SJSA1 (cell line): ENCODE measurements around the gene NKG7. TPM values are rescaled to one million over a fixed set of nuclear protein-coding genes. Genes with fewer than 3 reads are reported as not detected.

ENCODE experiments used
- DNase-seq, 2 experiments: peaks; one replicate each; pipeline ENCODE4 v3.0.0-alpha.2; 2015 to 2020; ENCODE audit warnings: low spot score in 2 of 2, low read depth in 1 of 2
- H3K27ac ChIP-seq: fragments of 250-450 bp; sonication (Bioruptor Pico); 2 replicates; pipeline ENCODE4 v1.5.1; 2020; ENCODE audit warnings: mild to moderate bottlenecking, moderate library complexity
- H3K27me3 ChIP-seq: fragments of 250-450 bp; sonication (Bioruptor Pico); replicated peaks from 2 replicates; pipeline ENCODE4 v1.5.1; 2020; ENCODE audit warnings: mild to moderate bottlenecking, moderate library complexity
- H3K36me3 ChIP-seq: fragments of 250-450 bp; sonication (Bioruptor Pico); 2 replicates; pipeline ENCODE4 v1.5.1; 2020; ENCODE audit warnings: mild to moderate bottlenecking
- H3K4me1 ChIP-seq: fragments of 250-450 bp; sonication (Bioruptor Pico); replicated peaks from 2 replicates; pipeline ENCODE4 v1.6.1; 2021; ENCODE audit warnings: mild to moderate bottlenecking
- H3K4me3 ChIP-seq: fragments of 250-450 bp; sonication (Bioruptor Pico); 2 replicates; pipeline ENCODE4 v1.5.1; 2020; ENCODE audit warnings: mild to moderate bottlenecking
- H3K9me3 ChIP-seq: fragments of 250-450 bp; sonication (Bioruptor Pico); replicated peaks from 2 replicates; pipeline ENCODE4 v1.5.1; 2020; ENCODE audit warnings: mild to moderate bottlenecking
- total RNA-seq: library from RNA; depleted of rRNA; stranded (reverse); fragments of >200 nt; shearing (Covaris generic); gene quantifications from 2 replicates; pipeline ENCODE4 v1.2.3, GENCODE V29; 2014

The NKG7 gene
- total RNA-seq, 1 experiment from 2014 or later: not detected

GRCh38 chr19:51342631-51343569 is 29.6 kb downstream of the NKG7 start:
- H3K27me3 ChIP-seq: peaks cover 8% of the 10 kb centered on the region; the same call in 1 of the 2 replicates
- no peak for DNase-seq

GRCh38 chr19:51341976-51342580 is 30.4 kb downstream of the NKG7 start, which contains the start of gene VSIG10L:
Gene VSIG10L, minus strand, starts transcription at chr19:51342139. Its CDS starts 15 bp downstream, at chr19:51342124.
- Histone ChIP-seq H3K27me3 (peaks cover 8% of the 10 kb centered on the region; the same call in 1 of the 2 replicates), H3K4me1 (peaks cover 19% of the 10 kb centered on the region), H3K4me3 (no peak within 1 kb of the TSS), H3K27ac (no peak within 1 kb of the TSS), H3K9me3 (no peaks in the 10 kb centered on the region), H3K36me3 (0 out of 2 replicates have a peak, but pooled peaks cover 3% of the 10 kb centered on the region)
- no peak for DNase-seq

More at GRCh38 chr19:51342631-51343569, 29.6 kb downstream of the NKG7 start:
- no peak overlapping the region for H3K4me3 ChIP-seq
- H3K9me3 ChIP-seq: no peaks in the 10 kb centered on the region
- peaks cover 3% of the 10 kb centered on the region; the same call in 1 of the 2 replicates for H3K36me3 ChIP-seq
- no peak overlapping the region for H3K27ac ChIP-seq
- peaks cover 19% of the 10 kb centered on the region for H3K4me1 ChIP-seq

DNA sequence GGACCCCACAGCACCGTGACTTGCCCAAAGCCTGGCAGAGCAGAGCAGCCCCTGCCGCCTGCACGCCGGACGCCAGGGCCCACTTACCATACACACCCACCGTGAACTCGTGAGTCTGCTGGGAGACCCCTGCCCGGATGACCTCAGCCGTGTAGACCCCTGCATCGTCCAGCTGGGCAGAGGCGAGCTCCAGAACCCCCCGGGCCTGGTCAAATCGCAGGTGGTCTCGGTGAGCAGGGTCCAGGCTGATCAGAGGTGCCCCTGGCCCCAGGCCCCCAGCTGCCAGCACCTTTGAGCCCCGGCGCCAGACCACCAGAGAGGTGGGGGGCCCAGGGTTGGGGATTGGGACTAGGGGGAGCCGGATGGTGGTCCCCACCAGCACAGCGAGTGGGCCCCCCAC is 31.4 kb downstream of the NKG7 start:
- H3K9me3 ChIP-seq: no peaks in the 10 kb centered on the region
- H3K4me3 ChIP-seq: no peak overlapping the region
- H3K27me3 ChIP-seq: peaks cover 8% of the 10 kb centered on the region; the same call in 1 of the 2 replicates
- H3K36me3 ChIP-seq: 0 out of 2 replicates have a peak, but pooled peaks cover 3% of the 10 kb centered on the region
- peaks cover 19% of the 10 kb centered on the region for H3K4me1 ChIP-seq
- no peak for DNase-seq
- no peak overlapping the region for H3K27ac ChIP-seq

GRCh38 chr19:51339687-51340656 is 32.5 kb downstream of the NKG7 start:
- peak; percentile 84 to 99 for DNase-seq
- H3K4me3 ChIP-seq: peak overlapping the region; percentile 48
- no peak overlapping the region for H3K27ac ChIP-seq
- H3K36me3 ChIP-seq: 0 out of 2 replicates have a peak, but pooled peaks cover 3% of the 10 kb centered on the region
- peaks cover 8% of the 10 kb centered on the region; the same call in 1 of the 2 replicates for H3K27me3 ChIP-seq
- H3K4me1 ChIP-seq: peaks cover 19% of the 10 kb centered on the region
- no peaks in the 10 kb centered on the region for H3K9me3 ChIP-seq

GRCh38 chr19:51339313-51339686 is 33.2 kb downstream of the NKG7 start:
- peak in 1 of 2 experiments; percentile 61 for DNase-seq
- H3K36me3 ChIP-seq: 0 out of 2 replicates have a peak, but pooled peaks cover 3% of the 10 kb centered on the region
- H3K27me3 ChIP-seq: peaks cover 8% of the 10 kb centered on the region; the same call in 1 of the 2 replicates
- no peaks in the 10 kb centered on the region for H3K9me3 ChIP-seq
- peak overlapping the region; percentile 48 for H3K4me3 ChIP-seq
- no peak overlapping the region for H3K27ac ChIP-seq
- peaks cover 19% of the 10 kb centered on the region for H3K4me1 ChIP-seq

- no peaks in the 10 kb centered on the region for H3K9me3 ChIP-seq
- no peak overlapping the region for H3K27ac ChIP-seq
- peaks cover 19% of the 10 kb centered on the region for H3K4me1 ChIP-seq
- H3K4me3 ChIP-seq: peak overlapping the region; percentile 48
- peaks cover 8% of the 10 kb centered on the region; the same call in 1 of the 2 replicates for H3K27me3 ChIP-seq
- peak; percentile 79 to 90 for DNase-seq
- 0 out of 2 replicates have a peak, but pooled peaks cover 3% of the 10 kb centered on the region for H3K36me3 ChIP-seq
Observed at GRCh38 chr19:51338563-51339312, 33.7 kb downstream of the NKG7 start.

DNA sequence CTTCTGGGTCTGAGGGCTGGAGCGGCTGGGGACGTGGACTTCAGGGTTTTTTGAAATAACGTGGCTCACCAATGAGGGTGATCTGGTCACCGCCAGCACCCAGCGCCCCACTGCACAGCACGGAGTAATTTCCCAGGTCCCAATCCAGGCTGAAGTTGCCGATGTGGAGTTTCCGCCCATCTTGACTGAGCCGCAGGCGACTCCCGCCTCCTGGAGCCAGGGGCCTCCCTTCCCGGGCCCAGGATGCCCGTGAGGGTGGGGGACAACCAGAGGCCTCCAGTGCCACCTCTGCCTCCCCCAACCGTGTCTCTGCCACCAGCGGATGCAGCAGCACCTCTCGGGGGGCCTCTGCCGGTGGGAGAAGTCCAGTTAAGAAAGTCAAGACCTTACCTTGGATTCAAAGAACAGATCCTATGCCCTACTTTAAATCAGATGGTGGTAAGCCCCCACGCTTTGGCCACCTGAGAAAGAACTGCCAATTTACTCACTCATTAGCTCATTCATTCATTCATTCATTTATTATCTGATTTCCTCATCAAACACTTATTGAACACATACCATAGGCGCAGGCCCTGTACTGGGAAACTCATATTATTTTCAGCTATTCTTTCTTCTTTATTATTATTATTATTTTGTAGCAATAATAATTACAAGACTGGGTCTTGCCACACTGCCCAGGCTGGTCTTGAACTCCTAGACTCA is 34.4 kb downstream of the NKG7 start:
- Histone ChIP-seq H3K9me3 (no peaks in the 10 kb centered on the region), H3K4me3 (no peak overlapping the region), H3K27ac (no peak overlapping the region), H3K27me3 (peaks cover 8% of the 10 kb centered on the region; the same call in 1 of the 2 replicates), H3K36me3 (0 out of 2 replicates have a peak, but pooled peaks cover 3% of the 10 kb centered on the region), H3K4me1 (peaks cover 19% of the 10 kb centered on the region)
- no peak for DNase-seq

DNA sequence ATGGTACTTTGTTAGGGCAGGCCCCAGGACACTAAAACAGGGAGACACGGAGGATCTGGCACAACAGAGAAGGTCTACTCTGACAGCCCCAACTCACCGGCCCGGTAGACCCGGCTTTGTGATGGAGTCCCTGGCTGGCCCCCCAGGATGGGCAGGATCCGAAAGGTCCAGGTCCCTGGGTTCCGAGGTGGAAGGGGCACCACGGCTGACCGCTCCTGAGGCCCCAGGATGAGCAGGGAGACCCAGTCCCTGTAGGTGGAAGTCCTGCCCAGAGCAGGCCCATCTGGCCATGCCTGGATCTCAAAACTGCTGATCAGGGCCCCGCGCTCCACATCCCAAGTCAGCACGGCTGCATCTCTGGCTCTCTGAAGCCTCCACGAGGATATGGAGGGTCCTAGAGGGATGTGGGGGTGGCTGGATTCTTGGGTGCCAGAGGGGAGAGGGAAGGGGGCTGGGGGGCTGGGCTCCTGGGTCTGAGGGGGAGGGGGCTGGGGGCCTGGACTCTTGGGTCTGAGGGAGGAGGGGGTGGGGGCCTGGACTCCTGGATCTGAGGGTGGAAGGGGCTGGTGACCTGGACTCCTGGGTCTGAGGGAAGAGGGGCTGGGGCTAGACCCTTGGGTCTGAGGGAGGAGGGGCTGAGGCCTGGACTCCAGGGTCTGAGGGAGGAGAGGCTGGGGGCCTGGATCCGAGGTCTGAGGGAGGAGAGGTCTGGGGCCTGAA is 35.2 kb downstream of the NKG7 start:
- Histone ChIP-seq H3K27me3 (peaks cover 8% of the 10 kb centered on the region; the same call in 1 of the 2 replicates), H3K9me3 (no peaks in the 10 kb centered on the region), H3K4me1 (peaks cover 19% of the 10 kb centered on the region), H3K36me3 (0 out of 2 replicates have a peak, but pooled peaks cover 3% of the 10 kb centered on the region), H3K4me3 (no peak overlapping the region), H3K27ac (no peak overlapping the region)
- DNase-seq: no peak

GRCh38 chr19:51333836-51334460 is 38.5 kb downstream of the NKG7 start:
- no peaks in the 10 kb centered on the region for H3K36me3 ChIP-seq
- no peak for DNase-seq
- peaks cover 5% of the 10 kb centered on the region for H3K4me1 ChIP-seq
- no peaks in the 10 kb centered on the region for H3K27me3 ChIP-seq
- no peak overlapping the region for H3K4me3 ChIP-seq
- no peaks in the 10 kb centered on the region for H3K9me3 ChIP-seq
- no peak overlapping the region for H3K27ac ChIP-seq

DNA sequence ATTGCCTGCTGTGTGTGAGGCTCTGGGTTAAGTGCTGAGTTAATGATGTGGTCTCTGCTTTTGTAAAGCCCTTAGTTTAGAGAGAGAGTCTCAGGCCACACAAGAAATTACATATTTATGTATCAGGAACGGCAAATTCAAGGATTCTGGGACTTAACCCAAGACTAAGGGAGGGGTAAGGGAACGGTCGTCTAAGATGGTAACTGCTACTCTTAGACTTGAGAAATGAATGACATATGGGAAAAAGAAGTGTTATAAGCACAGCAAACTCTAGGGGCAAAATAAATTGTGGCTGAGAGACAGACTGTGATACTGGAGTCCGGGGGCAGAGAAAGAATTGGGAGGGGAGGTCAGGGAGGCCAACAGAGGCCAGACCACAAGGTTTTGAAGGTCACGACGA is 40.7 kb downstream of the NKG7 start:
- no peaks in the 10 kb centered on the region for H3K4me1 ChIP-seq

GRCh38 chr19:51331193-51331592 is 41.3 kb downstream of the NKG7 start:
- Histone ChIP-seq H3K9me3 (no peaks in the 10 kb centered on the region), H3K27me3 (0 out of 2 replicates have a peak, but pooled peaks cover 3% of the 10 kb centered on the region), H3K4me1 (no peaks in the 10 kb centered on the region), H3K4me3 (no peak overlapping the region), H3K36me3 (no peaks in the 10 kb centered on the region), H3K27ac (no peak overlapping the region)
- no peak for DNase-seq

More for the DNA sequence above, 40.7 kb downstream of the NKG7 start:
- Histone ChIP-seq H3K27me3 (0 out of 2 replicates have a peak, but pooled peaks cover 3% of the 10 kb centered on the region), H3K36me3 (no peaks in the 10 kb centered on the region), H3K4me3 (no peak overlapping the region), H3K9me3 (no peaks in the 10 kb centered on the region), H3K27ac (no peak overlapping the region)
- no peak for DNase-seq
